ENCODE measurements around the gene BATF. TPM values are rescaled to one million over a fixed set of nuclear protein-coding genes. Genes with fewer than 3 reads are reported as not detected.
A peak's percentile ranks its signal among the peaks of the same experiment; 100 is the strongest.

The BATF gene
- total RNA-seq, 3 donors from 2014 or later: 1.7 to 3.0 (median 2.3) TPM

DNA sequence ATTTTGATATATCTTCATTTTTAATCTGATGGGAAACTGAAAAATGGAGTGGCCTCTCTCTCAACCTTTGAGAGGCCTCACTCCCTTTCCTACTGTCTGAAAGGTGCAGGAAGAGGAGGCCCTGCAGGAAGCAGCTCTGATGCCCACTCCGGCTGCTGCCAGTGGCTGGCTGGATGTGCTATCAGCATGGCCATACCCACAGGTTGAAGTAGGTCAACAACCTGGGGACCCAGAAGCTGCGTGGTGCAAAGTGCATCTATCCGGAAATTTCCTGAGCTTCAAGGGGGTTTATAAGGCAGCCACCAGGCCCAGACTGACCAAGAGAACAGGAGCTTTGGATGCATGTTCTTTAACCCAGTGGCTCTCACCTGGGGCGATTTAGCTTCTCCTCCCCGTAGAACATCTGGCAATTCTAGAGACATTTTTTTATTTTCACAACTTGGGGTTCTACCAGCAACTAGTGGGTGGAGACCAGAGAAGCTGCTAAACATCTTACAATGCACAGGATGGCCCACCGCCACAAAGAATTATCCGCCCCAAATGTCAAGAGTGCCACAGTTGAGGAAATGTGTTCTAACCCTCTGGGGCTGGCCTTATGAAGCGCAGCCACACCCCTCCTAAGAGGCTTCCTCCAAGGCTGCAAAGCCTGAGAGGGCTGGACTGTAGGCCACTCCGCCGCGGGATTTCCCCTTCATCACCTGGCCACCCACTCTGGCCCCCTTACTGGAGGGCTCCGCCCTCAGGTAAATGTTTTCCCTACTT, 8.2 kb upstream of the BATF start:
- TF ChIP-seq CTCF (IDR thresholded peaks at IDR 0.05): no peak
- intact Hi-C loops (cut with DNase I, micrococcal nuclease): no loop called here
- Histone ChIP-seq H3K9me3 (peaks cover 11% of the 10 kb centered on the region), H3K4me1 (ENCODE audit: low read depth) (no peaks in the 10 kb centered on the region), H3K4me3 (no peak overlapping the region), H3K36me3 (ENCODE audit: low read depth) (no peaks in the 10 kb centered on the region)
- DNase-seq (no peak), ATAC-seq (peak; percentile 52)

GRCh38 chr14:75514673-75515628, 7.3 kb upstream of the BATF start:
- peak; percentile 70 for ATAC-seq
- Histone ChIP-seq H3K36me3 (ENCODE audit: low read depth) (no peaks in the 10 kb centered on the region), H3K4me1 (ENCODE audit: low read depth) (no peaks in the 10 kb centered on the region), H3K9me3 (peaks cover 11% of the 10 kb centered on the region), H3K4me3 (no peak overlapping the region)
- intact Hi-C loops (cut with DNase I, micrococcal nuclease): no loop called here
- TF ChIP-seq CTCF (IDR thresholded peaks at IDR 0.05): no peak
- peak; percentile 29 to 67 (median 48) for DNase-seq

DNA sequence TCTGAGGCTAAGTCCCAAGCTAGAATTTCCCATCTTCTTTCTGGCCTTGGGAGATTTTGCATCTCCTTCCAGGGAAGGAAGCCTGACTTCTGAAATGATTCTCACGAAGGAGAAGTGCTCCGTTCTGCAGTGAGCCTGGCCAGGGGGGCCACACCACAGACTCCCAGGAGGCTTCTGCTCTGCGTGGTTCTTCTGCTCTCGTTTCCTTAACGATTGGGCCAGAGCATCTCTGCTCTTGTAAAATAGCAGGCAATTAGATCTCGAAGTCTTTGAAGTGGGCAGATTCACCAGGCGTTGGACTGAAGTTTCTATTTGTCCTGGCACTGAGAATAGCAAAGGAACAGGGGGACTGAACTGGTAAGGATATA, 6.7 kb upstream of the BATF start:
- no peak overlapping the region for H3K4me3 ChIP-seq
- DNase-seq (peak in 1 of 3 donors; percentile 20), ATAC-seq (peak; percentile 63)
- intact Hi-C loops (cut with DNase I, micrococcal nuclease): no loop called here
- no peaks in the 10 kb centered on the region for H3K4me1 ChIP-seq (ENCODE audit: low read depth)
- no peak for TF ChIP-seq CTCF (IDR thresholded peaks at IDR 0.05)
- peaks cover 10% of the 10 kb centered on the region for H3K9me3 ChIP-seq
- H3K36me3 ChIP-seq (ENCODE audit: low read depth): no peaks in the 10 kb centered on the region

DNA sequence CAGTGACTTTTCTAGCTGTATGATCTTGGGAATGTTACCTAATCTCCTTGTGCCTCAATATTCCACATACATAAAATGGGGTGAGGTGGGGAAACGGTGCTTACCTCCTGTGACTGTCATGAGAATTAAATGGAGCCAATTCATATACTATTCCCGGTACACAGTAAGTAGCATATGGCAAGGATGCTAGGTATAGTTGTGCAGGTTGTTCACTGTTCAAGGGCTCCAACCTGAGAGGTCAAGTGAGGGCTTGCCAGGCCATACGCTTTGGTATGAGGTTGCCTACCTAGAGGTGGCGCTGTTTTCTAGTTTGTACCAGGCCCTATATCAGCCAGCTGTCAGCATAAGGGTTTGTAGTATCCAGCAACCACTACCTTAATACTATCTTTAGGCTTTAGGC, 3.6 kb upstream of the BATF start:
- H3K4me3 ChIP-seq: no peak overlapping the region
- DNase-seq: peak in 1 of 3 donors; percentile 57
- no peak for TF ChIP-seq CTCF (IDR thresholded peaks at IDR 0.05)
- H3K36me3 ChIP-seq (ENCODE audit: low read depth): no peaks in the 10 kb centered on the region
- ATAC-seq: peak; percentile 47
- no peaks in the 10 kb centered on the region for H3K9me3 ChIP-seq
- intact Hi-C loops (cut with DNase I, micrococcal nuclease): no loop called here
- peaks cover 10% of the 10 kb centered on the region for H3K4me1 ChIP-seq (ENCODE audit: low read depth)

DNA sequence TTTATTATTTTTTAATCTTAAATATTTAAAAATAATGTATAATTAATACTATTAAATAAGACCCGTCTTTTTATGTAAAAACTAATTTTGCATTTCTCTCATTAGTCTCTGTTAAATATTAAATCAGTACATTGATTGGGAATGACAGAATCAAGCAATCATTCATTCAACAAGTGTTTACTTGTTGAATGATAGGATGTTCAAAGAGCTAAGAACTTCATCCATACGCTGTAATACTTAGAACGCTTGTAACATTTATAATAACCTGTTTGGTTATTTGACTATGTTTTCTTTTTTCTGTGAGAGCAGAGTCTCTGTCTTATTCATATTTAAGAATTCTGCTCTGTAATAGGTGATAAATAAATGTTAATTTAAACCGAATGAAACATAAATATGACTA, 2.9 kb upstream of the BATF start:
- Histone ChIP-seq H3K9me3 (no peaks in the 10 kb centered on the region), H3K4me1 (ENCODE audit: low read depth) (peaks cover 10% of the 10 kb centered on the region), H3K36me3 (ENCODE audit: low read depth) (no peaks in the 10 kb centered on the region), H3K4me3 (no peak overlapping the region)
- DNase-seq: no peak
- intact Hi-C loops (cut with DNase I, micrococcal nuclease): no loop called here
- TF ChIP-seq CTCF (IDR thresholded peaks at IDR 0.05): no peak
- no peak for ATAC-seq
